Activated CD4-positive, alpha-beta T cell treated with anti-CD3 and anti-CD28 coated beads, Interleukin-10, Interleukin-2, amounts not matched to agents 100 ng/mL and 50 ng/mL, durations not matched to agents 16 hours and 8 hours (primary cell): ENCODE data around the gene LRPPRC.
A peak's percentile ranks its signal among the peaks of the same experiment; 100 is the strongest.

Experiments used
- DNase-seq: peaks from one replicate; pipeline ENCODE4 v3.0.0-alpha.2; 2020

Gene LRPPRC

GRCh38 chr2:43906448-43907109 is 89.2 kb downstream of the LRPPRC start:
- DNase-seq: no peak

GRCh38 chr2:43905871-43906270 is 89.9 kb downstream of the LRPPRC start:
- DNase-seq: no peak

GRCh38 chr2:43905371-43905803 is 90.4 kb downstream of the LRPPRC start:
- peak; percentile 35 for DNase-seq

GRCh38 chr2:43899589-43899988 is 96.2 kb downstream of the LRPPRC start:
- no peak for DNase-seq

- no peak for DNase-seq
Observed at GRCh38 chr2:43898838-43899346, 96.9 kb downstream of the LRPPRC start.

GRCh38 chr2:43898134-43898837 is 97.5 kb downstream of the LRPPRC start:
- DNase-seq: no peak

GRCh38 chr2:43897492-43897891 is 98.3 kb downstream of the LRPPRC start:
- no peak for DNase-seq

GRCh38 chr2:43896906-43897305 is 98.9 kb downstream of the LRPPRC start:
- DNase-seq: no peak

GRCh38 chr2:43894743-43895142 is 101.0 kb downstream of the LRPPRC start:
- no peak for DNase-seq

- no peak for DNase-seq
Observed at GRCh38 chr2:43890855-43891254, 104.9 kb downstream of the LRPPRC start.

GRCh38 chr2:43889416-43889815 is 106.4 kb downstream of the LRPPRC start:
- DNase-seq: no peak

GRCh38 chr2:43887176-43887575 is 108.6 kb downstream of the LRPPRC start:
- no peak for DNase-seq

GRCh38 chr2:43885132-43885632 is 110.6 kb downstream of the LRPPRC start:
- no peak for DNase-seq

- no peak for DNase-seq
Observed at GRCh38 chr2:43884689-43885088, 111.1 kb downstream of the LRPPRC start.

GRCh38 chr2:43882312-43882711 is 113.5 kb downstream of the LRPPRC start:
- DNase-seq: no peak

- DNase-seq: no peak
Observed at GRCh38 chr2:43880952-43881351, 114.8 kb downstream of the LRPPRC start.

- DNase-seq: no peak
Observed at GRCh38 chr2:43880471-43880870, 115.3 kb downstream of the LRPPRC start.

- no peak for DNase-seq
Observed at GRCh38 chr2:43879261-43879660, 116.5 kb downstream of the LRPPRC start.

- peak; percentile 77 for DNase-seq
Observed at GRCh38 chr2:43877782-43878464, 117.9 kb downstream of the LRPPRC start.

- DNase-seq: no peak
Observed at GRCh38 chr2:43874776-43875451, 120.9 kb downstream of the LRPPRC start.

- no peak for DNase-seq
Observed at GRCh38 chr2:43872151-43872550, 123.6 kb downstream of the LRPPRC start.

GRCh38 chr2:43855292-43855691 is 140.5 kb downstream of the LRPPRC start:
- no peak for DNase-seq

- DNase-seq: no peak
Observed at GRCh38 chr2:43854671-43855070, 141.1 kb downstream of the LRPPRC start.
